ENCODE data around the gene PHACTR4. TPM values are rescaled to one million over a fixed set of nuclear protein-coding genes. Genes with fewer than 3 reads are reported as not detected.
"Not testable (repeated sequence)": the region's sequence is repeated elsewhere in the genome, so short reads cannot be mapped to it uniquely, and the experiment has no call there.

The PHACTR4 gene
- total RNA-seq, 2 experiments from 2014 or later: 23.0 to 30.1 TPM

GRCh38 chr1:28340221-28340974 lies 29.1 kb upstream of the PHACTR4 start:
- Mint-ChIP-seq H3K27me3 (no peaks in the 10 kb centered on the region), H3K36me3 (ENCODE audit: low read depth) (peaks cover 5% of the 10 kb centered on the region), H3K4me3 (no peak overlapping the region), H3K9me3 (ENCODE audit: low read depth) (no peaks in the 10 kb centered on the region), H3K4me1 (no peaks in the 10 kb centered on the region), H3K27ac (no peak overlapping the region)
- ChIA-PET CTCF (interaction anchor here (0.6 to 2.4 kb wide), 3 partner anchors 15 to 111 kb away, joined by 3 to 10 read pairs (median 3); no protein-coding TSS in a partner anchor), POLR2A (interaction anchor here (0.5 to 0.6 kb wide), 3 partner anchors 10 to 898 kb away, joined by 3 to 7 read pairs (median 6); no protein-coding TSS in a partner anchor)
- DNase-seq (no peak), ATAC-seq (peak; percentile 70)
- intact Hi-C loops (cut with DNase I, micrococcal nuclease): no loop called here

- no peaks in the 10 kb centered on the region for H3K36me3 Mint-ChIP-seq (ENCODE audit: low read depth)
- no peak overlapping the region for H3K27ac Mint-ChIP-seq
- no peak for ATAC-seq
- no peaks in the 10 kb centered on the region for H3K9me3 Mint-ChIP-seq (ENCODE audit: low read depth)
- peaks cover 7% of the 10 kb centered on the region for H3K4me1 Mint-ChIP-seq
- ChIA-PET POLR2A (no interaction called here), CTCF (interaction anchor here (0.6 to 2.4 kb wide), 4 partner anchors 13 to 388 kb away, joined by 3 to 10 read pairs (median 4); no protein-coding TSS in a partner anchor)
- H3K27me3 Mint-ChIP-seq: no peaks in the 10 kb centered on the region
- no peak for DNase-seq
- no peak overlapping the region for H3K4me3 Mint-ChIP-seq
- intact Hi-C loops (cut with DNase I, micrococcal nuclease): no loop called here
These were observed 27.9 kb upstream of the PHACTR4 start for GRCh38 chr1:28341591-28341990.

- no peak for DNase-seq
- H3K27me3 Mint-ChIP-seq: no peaks in the 10 kb centered on the region
- CTCF ChIA-PET: interaction anchor here (0.7 to 2.2 kb wide), 2 partner anchors 16 to 279 kb away, joined by 3 to 13 read pairs; no protein-coding TSS in a partner anchor
- no peak overlapping the region for H3K4me3 Mint-ChIP-seq
- intact Hi-C loops (cut with DNase I, micrococcal nuclease): no loop called here
- peaks cover 7% of the 10 kb centered on the region for H3K4me1 Mint-ChIP-seq
- POLR2A ChIA-PET: interaction anchor here (0.6 kb wide), 2 partner anchors 227 to 362 kb away, joined by 3 to 8 read pairs; no protein-coding TSS in a partner anchor
- H3K9me3 Mint-ChIP-seq (ENCODE audit: low read depth): no peaks in the 10 kb centered on the region
- ATAC-seq: no peak
- no peak overlapping the region for H3K27ac Mint-ChIP-seq
- H3K36me3 Mint-ChIP-seq (ENCODE audit: low read depth): no peaks in the 10 kb centered on the region
These were observed 26.1 kb upstream of the PHACTR4 start for GRCh38 chr1:28343405-28343804.

GRCh38 chr1:28353248-28353810 lies 16.2 kb upstream of the PHACTR4 start:
- H3K9me3 Mint-ChIP-seq (ENCODE audit: low read depth); intact Hi-C loops (cut with DNase I, micrococcal nuclease); H3K27me3 Mint-ChIP-seq; H3K27ac Mint-ChIP-seq; DNase-seq; H3K4me1 Mint-ChIP-seq; ATAC-seq; H3K4me3 Mint-ChIP-seq; H3K36me3 Mint-ChIP-seq (ENCODE audit: low read depth): not testable (repeated sequence)
- POLR2A ChIA-PET: interaction anchor here (0.7 kb wide), 1 partner anchor 22 kb away, joined by 7 read pairs; no protein-coding TSS in a partner anchor
- CTCF ChIA-PET: interaction anchor here (0.7 to 2.2 kb wide), 3 partner anchors 10 to 158 kb away, joined by 3 to 8 read pairs (median 7); no protein-coding TSS in a partner anchor

GRCh38 chr1:28354121-28354520 lies 15.4 kb upstream of the PHACTR4 start:
- DNase-seq (no peak), ATAC-seq (no peak)
- H3K4me1 Mint-ChIP-seq: no peaks in the 10 kb centered on the region
- no peaks in the 10 kb centered on the region for H3K36me3 Mint-ChIP-seq (ENCODE audit: low read depth)
- H3K4me3 Mint-ChIP-seq: no peak overlapping the region
- ChIA-PET POLR2A (interaction anchor here (0.6 to 0.7 kb wide), 3 partner anchors 23 to 778 kb away, joined by 3 to 7 read pairs (median 3); no protein-coding TSS in a partner anchor), CTCF (interaction anchor here (0.6 to 2.2 kb wide), 3 partner anchors 9 to 197 kb away, joined by 3 to 8 read pairs (median 7); no protein-coding TSS in a partner anchor)
- H3K9me3 Mint-ChIP-seq (ENCODE audit: low read depth): no peaks in the 10 kb centered on the region
- intact Hi-C loops (cut with DNase I, micrococcal nuclease): no loop called here
- H3K27ac Mint-ChIP-seq: no peak overlapping the region
- H3K27me3 Mint-ChIP-seq: no peaks in the 10 kb centered on the region

- Mint-ChIP-seq H3K4me3 (no peak overlapping the region), H3K9me3 (ENCODE audit: low read depth) (no peaks in the 10 kb centered on the region), H3K27me3 (no peaks in the 10 kb centered on the region), H3K27ac (no peak overlapping the region), H3K4me1 (no peaks in the 10 kb centered on the region), H3K36me3 (ENCODE audit: low read depth) (no peaks in the 10 kb centered on the region)
- DNase-seq: no peak
- ATAC-seq: no peak
- POLR2A ChIA-PET: no interaction called here
- CTCF ChIA-PET: interaction anchor here (0.7 to 3.0 kb wide), 11 partner anchors 9 to 520 kb away, joined by 3 to 19 read pairs (median 7); partner anchors contain the start of gene MED18
- intact Hi-C loops (cut with DNase I, micrococcal nuclease): loop anchor here (1.0 kb wide), 3 partner anchors 110 to 519 kb away; no protein-coding TSS in a partner anchor
These were observed 10.8 kb upstream of the PHACTR4 start for GRCh38 chr1:28358716-28359115.

GRCh38 chr1:28359592-28360239 lies 9.8 kb upstream of the PHACTR4 start:
- no peaks in the 10 kb centered on the region for H3K9me3 Mint-ChIP-seq (ENCODE audit: low read depth)
- intact Hi-C loops (cut with DNase I, micrococcal nuclease): loop anchor here (1.0 kb wide), 3 partner anchors 111 to 518 kb away; no protein-coding TSS in a partner anchor
- ChIA-PET CTCF (interaction anchor here (0.5 to 3.0 kb wide), 38 partner anchors 8 to 1909 kb away, joined by 3 to 19 read pairs (median 4); partner anchors contain the start of genes MED18, SRSF4 and TRNAU1AP), POLR2A (interaction anchor here (0.6 kb wide), 1 partner anchor 1034 kb away, joined by 7 read pairs; no protein-coding TSS in a partner anchor)
- no peaks in the 10 kb centered on the region for H3K27me3 Mint-ChIP-seq
- no peaks in the 10 kb centered on the region for H3K36me3 Mint-ChIP-seq (ENCODE audit: low read depth)
- ATAC-seq: peak; percentile 78
- no peaks in the 10 kb centered on the region for H3K4me1 Mint-ChIP-seq
- no peak overlapping the region for H3K4me3 Mint-ChIP-seq
- H3K27ac Mint-ChIP-seq: no peak overlapping the region
- peak; percentile 88 for DNase-seq

- H3K4me1 Mint-ChIP-seq: peaks cover 5% of the 10 kb centered on the region
- DNase-seq: no peak
- H3K4me3 Mint-ChIP-seq: no peak overlapping the region
- H3K27me3 Mint-ChIP-seq: no peaks in the 10 kb centered on the region
- H3K27ac Mint-ChIP-seq: no peak overlapping the region
- CTCF ChIA-PET: interaction anchor here (0.6 to 1.6 kb wide), 5 partner anchors 42 to 1033 kb away, joined by 3 to 6 read pairs (median 3); no protein-coding TSS in a partner anchor
- no peaks in the 10 kb centered on the region for H3K36me3 Mint-ChIP-seq (ENCODE audit: low read depth)
- POLR2A ChIA-PET: interaction anchor here (1.4 kb wide), 1 partner anchor 117 kb away, joined by 9 read pairs; no protein-coding TSS in a partner anchor
- no peak for ATAC-seq
- H3K9me3 Mint-ChIP-seq (ENCODE audit: low read depth): no peaks in the 10 kb centered on the region
- intact Hi-C loops (cut with DNase I, micrococcal nuclease): no loop called here
These were observed 4.7 kb upstream of the PHACTR4 start for GRCh38 chr1:28364888-28365287.

GRCh38 chr1:28365864-28366263 lies 3.7 kb upstream of the PHACTR4 start:
- Mint-ChIP-seq H3K36me3 (ENCODE audit: low read depth) (no peaks in the 10 kb centered on the region), H3K27me3 (no peaks in the 10 kb centered on the region), H3K4me3 (no peak overlapping the region), H3K27ac (no peak overlapping the region), H3K9me3 (ENCODE audit: low read depth) (no peaks in the 10 kb centered on the region), H3K4me1 (peaks cover 10% of the 10 kb centered on the region)
- intact Hi-C loops (cut with DNase I, micrococcal nuclease): no loop called here
- ATAC-seq (no peak), DNase-seq (no peak)
- ChIA-PET CTCF (interaction anchor here (0.6 kb wide), 1 partner anchor 136 kb away, joined by 5 read pairs; no protein-coding TSS in a partner anchor), POLR2A (no interaction called here)

GRCh38 chr1:28368608-28369007 lies 932 bp upstream of the PHACTR4 start:
- peaks cover 16% of the 10 kb centered on the region for H3K4me1 Mint-ChIP-seq
- DNase-seq; H3K9me3 Mint-ChIP-seq (ENCODE audit: low read depth); H3K27me3 Mint-ChIP-seq; ATAC-seq; H3K36me3 Mint-ChIP-seq (ENCODE audit: low read depth): not testable (repeated sequence)
- peak overlapping the region; percentile 92 for H3K4me3 Mint-ChIP-seq
- intact Hi-C loops (cut with DNase I, micrococcal nuclease): loop anchor here in 1 of 2 experiments (1.0 to 2.0 kb wide), 7 partner anchors 39 to 274 kb away; partner anchors contain the start of genes ATP5IF1, MED18, SESN2 and TAF12
- CTCF ChIA-PET: interaction anchor here (0.6 to 2.2 kb wide), 7 partner anchors 9 to 639 kb away, joined by 3 to 8 read pairs (median 4); no protein-coding TSS in a partner anchor
- H3K27ac Mint-ChIP-seq: peak overlapping the region; percentile 92
- POLR2A ChIA-PET: interaction anchor here (0.6 to 1.2 kb wide), 3 partner anchors 39 to 137 kb away, joined by 3 to 4 read pairs (median 3); partner anchors contain the start of genes MED18 and RCC1

Data from activated CD4-positive, alpha-beta T cell treated with anti-CD3 and anti-CD28 coated beads for 36 hours (primary cell).